ENCODE data around the gene EPN2.

Gene EPN2

DNA sequence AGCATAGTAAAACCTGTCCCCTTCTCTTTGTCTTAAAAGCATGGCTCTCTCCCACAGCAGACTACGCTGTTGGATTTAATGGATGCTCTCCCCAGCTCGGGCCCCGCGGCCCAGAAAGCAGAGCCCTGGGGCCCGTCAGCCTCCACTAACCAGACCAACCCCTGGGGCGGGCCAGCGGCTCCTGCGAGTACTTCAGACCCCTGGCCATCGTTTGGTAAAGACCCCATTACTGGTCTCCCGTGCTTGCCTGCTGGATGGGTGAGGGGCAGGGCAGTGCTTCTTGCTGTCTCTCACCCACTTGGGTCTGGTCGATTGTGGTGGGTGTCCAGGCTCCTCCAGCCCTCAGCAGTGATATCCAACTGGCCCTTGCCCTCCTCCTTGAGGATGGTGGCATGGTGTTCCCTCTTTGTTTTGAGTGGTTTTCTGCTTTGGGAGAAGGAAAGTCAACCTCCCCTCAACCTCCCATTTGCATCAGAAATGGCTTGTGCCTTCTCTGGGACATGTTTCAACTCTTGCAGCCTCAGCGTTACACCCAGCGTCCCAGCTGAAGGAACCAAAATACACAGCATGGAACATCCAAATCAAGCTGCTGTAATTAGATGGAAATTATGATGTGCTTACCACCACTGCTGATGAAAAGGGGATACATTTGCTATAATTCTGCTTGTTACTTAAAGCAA, 76.0 kb downstream of the EPN2 start:
- DNase-seq = no peak

DNA sequence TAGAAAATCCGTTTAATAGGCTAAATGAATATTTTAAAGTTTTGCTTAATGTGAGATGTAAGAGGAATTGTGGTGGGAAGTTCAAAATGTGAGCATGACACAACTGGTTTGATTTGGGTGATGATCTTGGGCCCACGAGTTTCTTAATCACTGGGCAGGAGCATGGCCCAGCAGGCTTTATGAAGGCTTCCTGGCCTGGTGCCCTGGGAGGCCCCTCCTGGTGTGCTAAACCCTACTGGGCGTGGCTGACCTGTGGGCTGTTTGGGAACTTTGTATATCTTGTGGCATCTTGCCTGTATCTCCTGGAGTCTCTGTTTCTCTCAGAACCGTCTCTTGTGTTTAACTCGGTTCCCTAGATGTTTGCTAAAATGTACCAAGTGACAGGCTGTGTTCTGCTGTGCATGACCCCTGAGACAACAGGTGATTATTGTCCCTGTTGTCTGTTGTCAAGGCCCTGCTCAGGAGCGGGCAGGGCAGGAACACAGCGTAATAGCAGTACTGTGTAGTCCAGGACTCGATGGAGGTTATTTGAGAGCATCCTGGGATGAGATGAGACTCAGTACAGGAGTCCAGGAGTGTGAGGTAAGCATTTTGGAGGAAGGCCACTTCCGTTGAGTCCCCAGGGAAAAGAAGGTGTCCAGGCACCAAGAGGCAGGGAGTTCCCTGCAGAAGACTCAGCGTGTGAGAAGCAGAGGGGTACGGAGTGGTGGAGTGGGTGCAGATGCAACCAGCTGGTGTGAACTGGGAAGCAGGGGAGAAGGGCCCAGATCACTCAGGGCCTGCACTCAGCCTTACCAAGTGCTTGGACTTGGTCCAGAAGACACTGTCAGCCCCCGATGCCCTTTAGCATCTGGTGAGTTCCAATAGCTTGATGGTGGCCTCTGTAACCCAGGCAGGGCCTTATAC, 76.8 kb downstream of the EPN2 start:
- DNase-seq = no peak

DNA sequence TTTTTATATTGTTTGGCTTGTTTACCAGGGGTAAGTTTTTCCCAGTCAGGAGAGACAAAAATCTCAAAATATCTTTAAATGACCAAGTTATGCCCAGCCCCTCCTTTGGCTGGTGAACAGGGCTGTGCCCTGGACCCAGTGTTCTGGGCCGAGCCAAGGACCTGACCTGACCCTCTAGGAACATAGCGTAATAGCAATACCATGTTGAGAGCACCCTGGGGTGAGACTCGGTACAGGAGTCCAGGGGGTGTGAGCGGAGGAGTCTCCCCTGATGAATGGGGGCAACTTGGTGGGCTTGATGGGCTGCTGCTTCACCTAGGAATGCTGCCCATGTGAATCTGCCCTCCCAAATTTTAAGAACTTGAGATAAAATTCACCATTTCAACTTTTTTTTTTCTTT, 77.9 kb downstream of the EPN2 start:
- no peak for DNase-seq

GRCh38 chr17:19316761-19317358, 79.7 kb downstream of the EPN2 start:
- DNase-seq = no peak

DNA sequence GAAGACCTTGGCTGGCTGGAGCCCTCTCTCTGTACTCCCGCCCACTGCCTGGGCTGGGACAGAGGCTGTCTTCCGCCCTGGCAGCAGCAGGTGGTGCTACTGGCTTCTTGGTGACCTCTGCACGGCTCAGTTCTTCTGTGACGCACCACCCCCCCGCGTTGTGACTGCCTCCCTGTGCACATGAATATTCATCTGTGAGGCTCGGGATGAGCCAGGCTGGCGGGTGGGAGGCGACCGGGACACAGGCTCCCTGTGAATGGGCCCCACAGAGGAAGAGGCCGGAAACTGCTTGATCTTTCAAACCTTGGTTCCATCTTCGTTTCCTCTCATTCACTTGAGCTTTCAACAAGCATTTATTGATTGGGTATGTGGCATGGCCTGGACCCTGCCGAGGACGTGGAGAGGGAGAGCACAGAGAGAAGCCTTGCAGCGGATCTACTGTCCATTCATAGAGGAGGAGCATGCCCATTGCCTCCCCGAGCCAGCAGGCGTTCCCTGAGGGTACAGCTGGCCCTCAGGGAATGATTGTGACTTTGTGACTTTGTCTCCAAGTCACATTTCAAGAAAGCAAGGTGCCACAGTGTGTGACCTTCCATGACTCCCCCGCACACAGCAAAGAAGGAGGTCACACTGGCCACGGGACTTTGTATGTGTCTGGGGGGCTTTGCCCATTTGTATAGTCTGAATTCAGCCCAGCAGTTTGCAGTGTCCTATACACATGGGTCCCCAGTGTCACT, 80.4 kb downstream of the EPN2 start:
- peak; percentile 80 for DNase-seq

DNA sequence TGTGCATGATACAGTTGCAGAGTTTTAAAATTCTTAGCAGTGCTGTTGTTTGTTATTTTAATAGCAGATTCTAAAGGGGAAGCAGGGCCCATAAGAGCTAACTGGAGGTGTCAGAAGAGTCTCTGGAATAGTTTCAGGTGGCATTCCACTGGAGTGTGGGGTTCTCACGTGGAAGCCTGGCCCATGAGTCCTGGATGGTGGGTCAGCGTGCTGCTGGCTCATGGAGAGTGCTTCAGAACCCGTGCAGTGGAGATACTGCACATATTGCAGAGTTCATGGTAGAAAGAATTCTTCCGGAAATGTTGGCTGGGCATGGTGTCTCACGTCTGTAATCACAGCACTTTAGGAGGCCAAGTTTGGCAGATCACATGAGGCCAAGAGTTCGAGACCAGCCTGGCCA, 81.4 kb downstream of the EPN2 start:
- no peak for DNase-seq

- DNase-seq = no peak
Observed at GRCh38 chr17:19319771-19320505, 82.8 kb downstream of the EPN2 start.

DNA sequence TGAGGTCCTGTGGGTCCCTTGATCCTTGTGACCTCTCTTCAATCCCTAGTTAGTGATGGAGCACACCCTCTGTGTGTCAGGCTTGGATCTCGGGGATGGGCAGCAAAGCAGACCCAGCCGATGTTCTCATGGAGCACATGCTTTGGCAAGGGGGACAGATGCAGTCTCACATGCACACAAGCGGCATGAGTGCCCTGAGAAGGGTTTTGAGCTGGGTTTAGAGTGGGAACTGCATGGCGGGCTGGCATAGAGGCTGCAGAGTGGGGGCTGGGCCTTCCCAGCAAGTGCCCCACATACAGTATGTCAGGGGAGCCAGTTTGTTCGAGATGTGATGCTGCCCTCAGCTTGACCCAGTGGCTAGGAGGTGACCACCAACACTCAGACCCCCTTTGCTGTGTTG, 83.7 kb downstream of the EPN2 start:
- no peak for DNase-seq

- DNase-seq = no peak
Observed at GRCh38 chr17:19321481-19322128, 84.4 kb downstream of the EPN2 start.

GRCh38 chr17:19322129-19322505, 85.0 kb downstream of the EPN2 start:
- no peak for DNase-seq

DNA sequence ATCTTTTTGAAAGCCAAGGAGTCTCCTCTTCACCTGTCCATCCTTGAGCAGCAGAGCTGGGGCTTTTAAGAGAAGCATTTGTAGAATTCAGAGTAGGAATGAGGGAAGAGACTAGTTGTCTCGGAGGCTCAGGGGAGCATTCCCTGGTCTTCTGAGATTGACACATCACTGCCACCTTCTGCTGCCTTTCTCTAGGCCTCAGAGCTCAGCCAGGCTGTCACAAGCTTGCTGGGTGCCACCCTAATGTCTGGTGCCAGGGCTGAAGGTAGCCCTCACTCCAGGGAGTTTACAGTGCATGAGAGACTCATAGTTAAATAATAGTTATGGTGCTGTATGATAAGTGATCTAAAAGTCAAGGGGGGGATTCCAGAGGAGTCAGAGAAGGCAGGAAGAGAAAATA, 85.7 kb downstream of the EPN2 start:
- no peak for DNase-seq

- no peak for DNase-seq
Observed at GRCh38 chr17:19325542-19325941, 88.4 kb downstream of the EPN2 start.

- DNase-seq = peak; percentile 88
Observed at GRCh38 chr17:19327031-19327783, 90.0 kb downstream of the EPN2 start.

GRCh38 chr17:19328441-19329061, 91.4 kb downstream of the EPN2 start:
- DNase-seq = no peak

GRCh38 chr17:19329136-19329535, 92.0 kb downstream of the EPN2 start:
- DNase-seq = no peak

GRCh38 chr17:19329839-19330238, 92.7 kb downstream of the EPN2 start:
- no peak for DNase-seq

DNA sequence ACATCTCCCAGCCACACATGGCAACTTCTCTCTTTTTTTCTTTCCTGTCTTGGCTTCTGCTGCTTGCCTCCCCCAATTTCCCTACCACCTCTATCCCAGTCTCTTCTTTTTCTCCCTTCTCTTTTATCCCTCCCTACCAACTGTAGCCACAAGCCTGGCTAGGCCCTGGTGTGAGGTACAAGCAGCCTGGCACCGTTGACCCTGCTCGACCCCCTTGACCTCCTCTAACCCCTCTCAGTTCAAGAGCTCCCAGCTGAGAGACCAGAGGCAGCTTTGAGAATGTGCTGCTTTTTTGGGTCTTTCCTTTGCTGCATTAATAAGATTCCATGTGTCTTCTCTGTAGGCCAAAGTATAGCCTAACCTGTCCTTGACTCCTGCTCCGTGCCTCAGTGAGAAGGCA, 93.1 kb downstream of the EPN2 start:
- no peak for DNase-seq

- DNase-seq = peak; percentile 88
Observed at GRCh38 chr17:19331134-19331533, 94.0 kb downstream of the EPN2 start.

DNA sequence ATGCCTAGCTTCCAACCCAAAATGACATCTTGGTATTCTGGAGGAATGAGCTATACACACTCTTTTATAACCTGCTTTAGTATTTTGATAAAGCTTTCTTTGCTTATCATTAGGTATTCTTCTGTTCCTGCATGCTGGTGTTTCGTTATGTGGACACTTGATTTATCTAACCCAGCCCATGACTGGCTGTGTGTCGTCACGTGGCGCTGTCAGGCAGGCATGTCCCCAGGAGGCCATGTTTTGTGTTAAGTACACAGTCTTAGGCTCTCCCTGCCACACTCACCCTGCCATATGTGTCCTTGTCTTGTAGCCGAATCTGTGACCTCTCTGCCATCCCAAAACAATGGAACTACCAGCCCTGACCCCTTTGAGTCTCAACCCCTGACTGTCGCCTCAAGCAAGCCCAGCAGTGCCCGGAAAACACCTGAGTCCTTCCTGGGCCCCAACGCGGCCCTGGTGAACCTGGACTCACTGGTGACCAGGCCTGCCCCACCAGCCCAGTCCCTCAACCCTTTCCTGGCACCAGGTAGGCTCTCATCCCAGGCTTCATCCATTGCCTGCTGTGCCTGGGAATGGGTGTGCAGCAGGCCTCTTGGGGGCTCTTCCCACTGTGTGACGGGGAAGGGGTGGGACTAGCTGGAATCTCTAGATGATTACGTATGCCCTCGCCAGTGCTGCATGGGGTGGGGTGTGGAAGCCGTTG, 94.5 kb downstream of the EPN2 start:
- no peak for DNase-seq
